Measurements from ENCODE around the gene SNAPC5.

The SNAPC5 gene

GRCh38 chr15:66502491-66502890 lies 4.9 kb upstream of the SNAPC5 start:
- TF ChIP-seq GATA2 (IDR thresholded peaks at IDR 0.05; ENCODE audit: low read depth, low read length), result no peak
- TF ChIP-seq GATA3 (IDR thresholded peaks at IDR 0.05; ENCODE audit: low read depth, low read length), result no peak

- TF ChIP-seq GATA2 (IDR thresholded peaks at IDR 0.05; ENCODE audit: low read depth, low read length), result no peak
- TF ChIP-seq GATA3 (IDR thresholded peaks at IDR 0.05; ENCODE audit: low read depth, low read length), result no peak
Measured at GRCh38 chr15:66498501-66499386, 1.2 kb upstream of the SNAPC5 start.

- TF ChIP-seq GATA2 (IDR thresholded peaks at IDR 0.05; ENCODE audit: low read depth, low read length), result no peak
- TF ChIP-seq GATA3 (IDR thresholded peaks at IDR 0.05; ENCODE audit: low read depth, low read length), result no peak
Measured at GRCh38 chr15:66496951-66497501, 536 bp downstream of the SNAPC5 start.

GRCh38 chr15:66494262-66494661 lies 3.3 kb downstream of the SNAPC5 start:
- TF ChIP-seq GATA3 (IDR thresholded peaks at IDR 0.05; ENCODE audit: low read depth, low read length), result no peak

GRCh38 chr15:66491846-66492245 lies 5.7 kb downstream of the SNAPC5 start:
- TF ChIP-seq GATA2 (IDR thresholded peaks at IDR 0.05; ENCODE audit: low read depth, low read length) (no peak), GATA3 (IDR thresholded peaks at IDR 0.05; ENCODE audit: low read depth, low read length) (no peak)

GRCh38 chr15:66489179-66489791 lies 8.3 kb downstream of the SNAPC5 start:
- TF ChIP-seq GATA2 (IDR thresholded peaks at IDR 0.05; ENCODE audit: low read depth, low read length) (no peak), GATA3 (IDR thresholded peaks at IDR 0.05; ENCODE audit: low read depth, low read length) (no peak)

- TF ChIP-seq GATA2 (IDR thresholded peaks at IDR 0.05; ENCODE audit: low read depth, low read length), result no peak
- no peak for TF ChIP-seq GATA3 (IDR thresholded peaks at IDR 0.05; ENCODE audit: low read depth, low read length)
Measured at GRCh38 chr15:66488525-66488924, 9.0 kb downstream of the SNAPC5 start.

- no peak for TF ChIP-seq GATA3 (IDR thresholded peaks at IDR 0.05; ENCODE audit: low read depth, low read length)
- no peak for TF ChIP-seq GATA2 (IDR thresholded peaks at IDR 0.05; ENCODE audit: low read depth, low read length)
Measured at GRCh38 chr15:66486887-66487286, 10.7 kb downstream of the SNAPC5 start.

- TF ChIP-seq GATA2 (IDR thresholded peaks at IDR 0.05; ENCODE audit: low read depth, low read length), result no peak
- no peak for TF ChIP-seq GATA3 (IDR thresholded peaks at IDR 0.05; ENCODE audit: low read depth, low read length)
Measured at GRCh38 chr15:66484539-66485112, 12.9 kb downstream of the SNAPC5 start.

- TF ChIP-seq GATA2 (IDR thresholded peaks at IDR 0.05; ENCODE audit: low read depth, low read length), result no peak
Measured at GRCh38 chr15:66483131-66483566, 14.4 kb downstream of the SNAPC5 start.

- TF ChIP-seq GATA3 (IDR thresholded peaks at IDR 0.05; ENCODE audit: low read depth, low read length) (no peak), GATA2 (IDR thresholded peaks at IDR 0.05; ENCODE audit: low read depth, low read length) (no peak)
Measured at GRCh38 chr15:66482539-66482938, 15.0 kb downstream of the SNAPC5 start.

- TF ChIP-seq GATA3 (IDR thresholded peaks at IDR 0.05; ENCODE audit: low read depth, low read length), result no peak
- TF ChIP-seq GATA2 (IDR thresholded peaks at IDR 0.05; ENCODE audit: low read depth, low read length), result no peak
Measured at GRCh38 chr15:66481107-66481856, 16.3 kb downstream of the SNAPC5 start.

GRCh38 chr15:66480267-66480666 lies 17.3 kb downstream of the SNAPC5 start:
- no peak for TF ChIP-seq GATA3 (IDR thresholded peaks at IDR 0.05; ENCODE audit: low read depth, low read length)
- no peak for TF ChIP-seq GATA2 (IDR thresholded peaks at IDR 0.05; ENCODE audit: low read depth, low read length)

- no peak for TF ChIP-seq GATA2 (IDR thresholded peaks at IDR 0.05; ENCODE audit: low read depth, low read length)
- TF ChIP-seq GATA3 (IDR thresholded peaks at IDR 0.05; ENCODE audit: low read depth, low read length), result no peak
Measured at GRCh38 chr15:66477011-66477410, 20.6 kb downstream of the SNAPC5 start.
